Measurements from ENCODE around the gene SART3. TPM values are rescaled to one million over a fixed set of nuclear protein-coding genes. Genes with fewer than 3 reads are reported as not detected.
"Not testable (repeated sequence)": the region's sequence is repeated elsewhere in the genome, so short reads cannot be mapped to it uniquely, and the experiment has no call there.

Gene SART3
- polyA plus RNA-seq, 1 donor: 69.0 TPM

GRCh38 chr12:108565146-108565545 is 4.2 kb upstream of the SART3 start:
- no peak for DNase-seq

GRCh38 chr12:108564724-108565123 is 3.8 kb upstream of the SART3 start:
- no peak for DNase-seq

- no peak for DNase-seq
These were observed 2.8 kb upstream of the SART3 start for GRCh38 chr12:108563804-108564151.

- peak; percentile 82 for DNase-seq
These were observed 2.3 kb upstream of the SART3 start for GRCh38 chr12:108563136-108563803.

GRCh38 chr12:108562348-108563135 is 1.6 kb upstream of the SART3 start, which contains the start of gene ISCU:
Gene ISCU (plus strand): TSS chr12:108562596. CDS start chr12:108562623, 27 bp downstream.
- peak; percentile 98 for DNase-seq

GRCh38 chr12:108561852-108562347 is 927 bp upstream of the SART3 start:
- peak; percentile 31 for DNase-seq

- no peak for DNase-seq
These were observed 652 bp downstream of the SART3 start for GRCh38 chr12:108560321-108560721.

- no peak for DNase-seq
These were observed 1.2 kb downstream of the SART3 start for GRCh38 chr12:108559748-108560147.

- DNase-seq: no peak
These were observed 1.8 kb downstream of the SART3 start for GRCh38 chr12:108559007-108559655.

- DNase-seq: not testable (repeated sequence)
These were observed 5.6 kb downstream of the SART3 start for GRCh38 chr12:108555383-108555782.

GRCh38 chr12:108553799-108554198 is 7.2 kb downstream of the SART3 start:
- no peak for DNase-seq

- DNase-seq: no peak
These were observed 9.4 kb downstream of the SART3 start for GRCh38 chr12:108551535-108551934.

GRCh38 chr12:108548954-108549521 is 11.9 kb downstream of the SART3 start:
- DNase-seq: no peak

GRCh38 chr12:108547686-108548085 is 13.3 kb downstream of the SART3 start:
- DNase-seq: no peak

GRCh38 chr12:108543652-108544051 is 17.3 kb downstream of the SART3 start:
- DNase-seq: no peak

- DNase-seq: no peak
These were observed 18.7 kb downstream of the SART3 start for GRCh38 chr12:108542320-108542719.

GRCh38 chr12:108538616-108539195 is 22.3 kb downstream of the SART3 start:
- DNase-seq: no peak

GRCh38 chr12:108538146-108538545 is 22.8 kb downstream of the SART3 start:
- DNase-seq: no peak

GRCh38 chr12:108531929-108532848 is 28.8 kb downstream of the SART3 start:
- DNase-seq: peak; percentile 26

GRCh38 chr12:108530161-108530560 is 30.8 kb downstream of the SART3 start:
- no peak for DNase-seq

GRCh38 chr12:108527166-108527496 is 33.8 kb downstream of the SART3 start:
- DNase-seq: no peak
